KG1 (cell line): Measurements from ENCODE around the gene EPHA1.

ENCODE experiments used
- DNase-seq: peaks from one replicate; lab custom pipeline; 2025; lab: John Stamatoyannopoulos, UW

The EPHA1 gene

GRCh38 chr7:143347950-143348349, 60.7 kb downstream of the EPHA1 start:
- DNase-seq = no peak

- DNase-seq = no peak
Measured at GRCh38 chr7:143346018-143346417, 62.6 kb downstream of the EPHA1 start.

- DNase-seq = no peak
Measured at GRCh38 chr7:143345428-143345900, 63.2 kb downstream of the EPHA1 start.

- no peak for DNase-seq
Measured at GRCh38 chr7:143343596-143343995, 65.1 kb downstream of the EPHA1 start.

GRCh38 chr7:143341842-143342241, 66.8 kb downstream of the EPHA1 start:
- DNase-seq = no peak
